MG63 (cell line): ENCODE measurements around the gene DHX36. TPM values are rescaled to one million over a fixed set of nuclear protein-coding genes. Genes with fewer than 3 reads are reported as not detected.

Experiments used
- DNase-seq: peaks from one replicate; pipeline ENCODE4 v3.0.0-alpha.2; 2020
- H3K27me3 ChIP-seq: fragments of 250-450 bp; sonication (Bioruptor Pico); 2 replicates; pipeline ENCODE4 v1.5.1; 2020; ENCODE audit warnings: mild to moderate bottlenecking, moderate library complexity
- H3K36me3 ChIP-seq: fragments of 250-450 bp; sonication (Bioruptor Pico); 2 replicates; pipeline ENCODE4 v1.5.1; 2020; ENCODE audit warnings: mild to moderate bottlenecking, moderate library complexity
- H3K4me3 ChIP-seq: fragments of 250-450 bp; sonication (Bioruptor Pico); 2 replicates; pipeline ENCODE4 v1.5.1; 2020; ENCODE audit warnings: mild to moderate bottlenecking, moderate library complexity
- H3K9me3 ChIP-seq: fragments of 250-450 bp; sonication (Bioruptor Pico); 2 replicates; pipeline ENCODE4 v1.5.1; 2020; ENCODE audit warnings: mild to moderate bottlenecking, moderate library complexity
- total RNA-seq: library from RNA; depleted of rRNA; stranded (reverse); fragments of >200 nt; shearing (Covaris generic); gene quantifications from 2 replicates; pipeline ENCODE4 v1.2.3, GENCODE V29; 2014; ENCODE audit warnings: low replicate concordance; rRNA removed

DHX36 gene
- total RNA-seq, 1 experiment from 2014 or later: 24.2 TPM

GRCh38 chr3:154242766-154243165, 81.5 kb downstream of the DHX36 start:
- no peaks in the 10 kb centered on the region for H3K27me3 ChIP-seq
- H3K36me3 ChIP-seq: no peaks in the 10 kb centered on the region
- no peak overlapping the region for H3K4me3 ChIP-seq
- DNase-seq: no peak
- no peaks in the 10 kb centered on the region for H3K9me3 ChIP-seq

DNA sequence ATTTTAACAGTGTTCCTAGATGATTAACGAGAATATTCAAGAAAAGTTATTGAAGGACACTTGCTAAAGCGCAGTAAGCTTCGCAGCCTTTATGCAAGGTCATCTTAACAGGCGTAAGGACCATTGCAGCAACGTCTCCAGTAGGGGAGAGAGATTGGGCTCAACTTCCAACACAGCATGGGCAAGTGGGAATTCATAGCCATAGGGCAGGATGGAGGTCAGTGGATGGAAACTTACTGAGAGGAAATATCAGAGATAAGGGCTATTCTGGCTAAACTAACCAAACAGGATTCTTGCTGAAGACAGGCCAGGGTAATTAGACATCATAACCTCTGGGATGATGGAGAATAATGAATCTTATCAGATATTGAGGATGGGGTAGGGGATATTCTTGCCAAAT, 82.8 kb downstream of the DHX36 start:
- H3K4me3 ChIP-seq: no peak overlapping the region
- no peaks in the 10 kb centered on the region for H3K36me3 ChIP-seq
- DNase-seq: no peak
- no peaks in the 10 kb centered on the region for H3K9me3 ChIP-seq
- no peaks in the 10 kb centered on the region for H3K27me3 ChIP-seq

DNA sequence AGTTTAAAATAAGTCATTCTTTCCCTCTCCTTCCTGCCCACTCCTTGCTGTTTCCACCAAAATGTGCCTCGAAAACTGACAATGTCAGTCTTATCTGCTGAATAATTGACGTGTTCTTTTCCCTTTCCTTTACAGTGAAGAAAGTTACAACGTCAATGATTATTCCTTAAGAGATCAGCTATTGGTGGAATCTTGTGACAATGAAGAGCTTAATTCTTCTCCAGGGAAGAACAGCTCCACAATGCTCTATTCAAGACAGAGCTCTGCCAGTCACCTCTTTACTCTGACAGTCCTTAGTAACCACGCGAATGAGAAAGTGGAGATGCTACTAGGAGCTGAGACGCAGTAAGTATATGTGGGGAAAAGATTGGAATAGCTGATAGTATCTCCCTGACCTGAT, 84.1 kb downstream of the DHX36 start:
- Histone ChIP-seq H3K36me3 (no peaks in the 10 kb centered on the region), H3K27me3 (no peaks in the 10 kb centered on the region), H3K4me3 (no peak overlapping the region), H3K9me3 (no peaks in the 10 kb centered on the region)
- no peak for DNase-seq

- Histone ChIP-seq H3K36me3 (no peaks in the 10 kb centered on the region), H3K4me3 (no peak overlapping the region), H3K27me3 (no peaks in the 10 kb centered on the region), H3K9me3 (no peaks in the 10 kb centered on the region)
- no peak for DNase-seq
Measured at GRCh38 chr3:154236331-154236730, 88.0 kb downstream of the DHX36 start.

DNA sequence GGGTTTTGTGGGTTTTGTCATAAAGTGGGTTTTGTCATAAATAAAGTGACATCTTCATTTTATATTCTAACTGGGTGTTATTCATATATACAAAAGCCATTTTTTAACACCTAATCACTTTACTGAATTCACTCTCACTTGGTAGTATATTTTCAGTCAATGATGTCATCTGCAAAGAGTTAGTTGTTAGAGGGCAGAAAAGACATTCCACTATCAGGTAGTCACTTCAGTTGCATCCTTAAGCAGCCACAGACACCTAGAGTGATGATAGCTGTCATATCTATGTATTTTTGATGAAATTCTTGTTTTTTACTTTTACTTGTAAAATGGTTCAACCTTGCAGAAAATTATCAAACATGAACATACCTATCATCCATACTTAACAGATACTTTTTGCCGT, 89.0 kb downstream of the DHX36 start:
- DNase-seq: no peak
- no peak overlapping the region for H3K4me3 ChIP-seq
- H3K27me3 ChIP-seq: no peaks in the 10 kb centered on the region
- no peaks in the 10 kb centered on the region for H3K36me3 ChIP-seq
- H3K9me3 ChIP-seq: no peaks in the 10 kb centered on the region

DNA sequence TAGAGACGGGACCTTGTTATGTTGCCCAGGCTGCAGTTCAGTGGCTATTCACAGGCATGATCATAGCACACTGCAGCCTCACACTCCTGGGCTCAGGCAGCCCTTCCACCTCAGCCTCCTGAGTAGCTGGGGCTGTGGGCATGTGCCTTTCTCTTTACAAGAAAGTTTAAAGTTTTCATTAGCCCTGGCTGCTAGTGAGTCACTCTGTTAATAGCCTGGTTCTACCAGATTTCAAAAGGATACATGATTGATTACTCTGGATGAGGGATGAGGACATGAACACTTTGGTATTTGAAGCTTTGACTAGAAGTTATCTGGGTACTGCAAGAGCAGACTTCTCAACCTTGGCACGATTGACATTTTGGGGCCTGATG, 95.1 kb downstream of the DHX36 start:
- H3K36me3 ChIP-seq: no peaks in the 10 kb centered on the region
- DNase-seq: no peak
- no peak overlapping the region for H3K4me3 ChIP-seq
- H3K9me3 ChIP-seq: no peaks in the 10 kb centered on the region
- 0 out of 2 replicates have a peak, but pooled peaks cover 5% of the 10 kb centered on the region for H3K27me3 ChIP-seq

GRCh38 chr3:154228561-154229216, 95.6 kb downstream of the DHX36 start:
- no peak for DNase-seq
- Histone ChIP-seq H3K27me3 (0 out of 2 replicates have a peak, but pooled peaks cover 5% of the 10 kb centered on the region), H3K36me3 (no peaks in the 10 kb centered on the region), H3K9me3 (no peaks in the 10 kb centered on the region), H3K4me3 (no peak overlapping the region)

DNA sequence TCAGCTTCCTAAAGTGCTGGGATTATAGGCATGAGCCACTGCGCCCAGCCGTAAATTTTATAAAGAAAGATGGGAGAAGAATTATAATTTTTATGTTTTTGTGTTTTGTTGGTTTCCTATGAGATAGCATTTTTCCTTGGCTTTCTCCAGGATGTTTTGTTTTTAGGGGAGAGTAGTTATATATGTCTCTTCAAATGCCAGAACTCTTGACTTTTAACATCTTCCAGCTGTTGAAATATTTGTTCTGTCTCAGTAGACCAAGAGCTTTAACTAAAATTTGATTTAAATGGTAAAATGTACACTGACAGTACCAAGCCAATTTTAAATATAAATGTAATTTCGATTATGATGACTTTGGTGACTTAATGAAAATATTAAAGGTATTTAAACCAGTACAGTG, 96.8 kb downstream of the DHX36 start:
- no peaks in the 10 kb centered on the region for H3K9me3 ChIP-seq
- H3K27me3 ChIP-seq: 0 out of 2 replicates have a peak, but pooled peaks cover 5% of the 10 kb centered on the region
- H3K36me3 ChIP-seq: no peaks in the 10 kb centered on the region
- DNase-seq: no peak
- H3K4me3 ChIP-seq: no peak overlapping the region

DNA sequence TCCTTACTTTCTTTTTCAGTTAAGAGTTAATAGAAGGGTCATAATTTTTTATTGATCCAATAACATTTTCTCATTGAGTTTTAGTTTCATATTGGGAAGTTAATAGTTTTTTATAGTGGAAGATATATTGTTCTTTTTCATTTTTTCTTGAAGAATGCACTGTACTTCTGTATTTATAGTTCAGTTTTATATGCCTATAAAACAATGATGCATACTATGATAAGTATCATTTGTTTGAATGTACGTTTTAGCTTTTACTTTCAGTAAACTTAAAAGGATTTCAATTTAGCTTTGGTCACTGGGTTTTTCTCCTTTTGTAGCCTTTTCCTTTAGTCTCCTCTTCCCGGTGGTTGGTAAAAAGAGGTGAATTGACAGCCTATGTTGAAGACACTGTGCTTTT, 98.8 kb downstream of the DHX36 start:
- no peak for DNase-seq
- Histone ChIP-seq H3K9me3 (no peaks in the 10 kb centered on the region), H3K36me3 (no peaks in the 10 kb centered on the region), H3K4me3 (no peak overlapping the region), H3K27me3 (0 out of 2 replicates have a peak, but pooled peaks cover 5% of the 10 kb centered on the region)

DNA sequence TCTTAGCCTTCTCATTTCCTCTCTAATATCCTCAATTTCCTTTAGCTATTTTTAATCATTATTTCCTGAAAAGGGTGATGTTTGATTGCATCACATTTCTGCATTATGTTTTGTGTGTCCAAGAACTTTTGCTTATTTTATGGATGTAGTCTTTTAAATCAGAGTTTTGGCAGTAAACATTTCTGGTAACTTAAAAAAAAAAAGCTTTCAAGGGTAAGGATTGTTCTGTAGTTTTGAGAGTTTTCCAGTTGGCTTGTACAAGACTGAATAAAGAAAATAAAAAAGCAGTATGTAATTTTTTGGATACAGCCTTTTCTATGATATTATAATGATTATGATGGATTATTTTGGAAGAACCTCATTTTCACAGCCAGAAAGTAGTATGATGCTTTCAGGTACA, 99.4 kb downstream of the DHX36 start:
- no peaks in the 10 kb centered on the region for H3K9me3 ChIP-seq
- no peak for DNase-seq
- H3K36me3 ChIP-seq: no peaks in the 10 kb centered on the region
- H3K4me3 ChIP-seq: no peak overlapping the region
- H3K27me3 ChIP-seq: 0 out of 2 replicates have a peak, but pooled peaks cover under 1% of the 10 kb centered on the region

DNA sequence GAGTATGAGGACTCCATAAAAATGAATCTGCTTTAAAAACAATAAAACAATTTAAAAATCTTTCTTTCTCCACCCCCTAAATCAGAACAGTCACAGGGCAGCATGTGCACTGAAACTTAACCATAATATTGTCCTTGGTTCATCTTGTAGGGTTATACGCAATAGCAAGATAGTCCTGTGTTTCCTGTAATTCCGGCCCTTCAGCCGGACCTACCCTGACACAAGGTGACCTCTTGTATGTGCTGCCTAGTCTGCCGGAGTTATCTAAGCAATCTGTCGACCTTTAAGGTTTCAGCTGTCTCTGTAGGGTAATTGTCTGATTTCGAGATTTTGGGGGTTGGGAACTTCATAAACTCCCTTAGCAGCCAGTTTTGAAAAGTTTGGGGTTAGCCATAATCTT, 99.9 kb downstream of the DHX36 start:
- Histone ChIP-seq H3K9me3 (no peaks in the 10 kb centered on the region), H3K27me3 (no peaks in the 10 kb centered on the region), H3K4me3 (no peak overlapping the region), H3K36me3 (no peaks in the 10 kb centered on the region)
- no peak for DNase-seq

- no peak overlapping the region for H3K4me3 ChIP-seq
- H3K9me3 ChIP-seq: no peaks in the 10 kb centered on the region
- DNase-seq: no peak
- no peaks in the 10 kb centered on the region for H3K36me3 ChIP-seq
- H3K27me3 ChIP-seq: no peaks in the 10 kb centered on the region
Measured at GRCh38 chr3:154223519-154223918, 100.8 kb downstream of the DHX36 start.

Other genes with a start within 250 kb of the DHX36 start
- gene ARHGEF26, start 203.1 kb downstream of the DHX36 start, total RNA-seq: 0.63 TPM in 1 of 2 replicates, not detected in the other
- gene GPR149, start 105.7 kb upstream of the DHX36 start, total RNA-seq: not detected in 2 replicates